ENCODE measurements around the gene OPRL1. TPM values are rescaled to one million over a fixed set of nuclear protein-coding genes. Genes with fewer than 3 reads are reported as not detected.

OPRL1 gene
- total RNA-seq, 1 donor from 2014 or later, result 1.4 TPM

DNA sequence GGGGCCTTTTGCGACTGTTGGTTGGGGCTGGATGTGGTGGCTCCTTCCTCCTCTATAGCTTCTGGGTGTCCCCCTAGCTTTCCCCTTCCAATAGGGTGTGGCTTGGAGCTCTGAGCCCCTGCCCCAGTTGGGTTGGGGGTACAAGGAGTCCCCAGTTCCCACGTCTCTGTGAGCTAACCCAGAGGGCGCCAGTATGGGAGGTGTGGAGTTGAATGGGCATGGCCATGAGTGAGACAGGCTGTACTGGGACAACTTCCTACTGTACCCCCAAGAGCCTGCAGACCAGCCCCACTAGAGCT lies 42.7 kb upstream of the OPRL1 start:
- ATAC-seq (ENCODE audit: low read depth), result no peak

DNA sequence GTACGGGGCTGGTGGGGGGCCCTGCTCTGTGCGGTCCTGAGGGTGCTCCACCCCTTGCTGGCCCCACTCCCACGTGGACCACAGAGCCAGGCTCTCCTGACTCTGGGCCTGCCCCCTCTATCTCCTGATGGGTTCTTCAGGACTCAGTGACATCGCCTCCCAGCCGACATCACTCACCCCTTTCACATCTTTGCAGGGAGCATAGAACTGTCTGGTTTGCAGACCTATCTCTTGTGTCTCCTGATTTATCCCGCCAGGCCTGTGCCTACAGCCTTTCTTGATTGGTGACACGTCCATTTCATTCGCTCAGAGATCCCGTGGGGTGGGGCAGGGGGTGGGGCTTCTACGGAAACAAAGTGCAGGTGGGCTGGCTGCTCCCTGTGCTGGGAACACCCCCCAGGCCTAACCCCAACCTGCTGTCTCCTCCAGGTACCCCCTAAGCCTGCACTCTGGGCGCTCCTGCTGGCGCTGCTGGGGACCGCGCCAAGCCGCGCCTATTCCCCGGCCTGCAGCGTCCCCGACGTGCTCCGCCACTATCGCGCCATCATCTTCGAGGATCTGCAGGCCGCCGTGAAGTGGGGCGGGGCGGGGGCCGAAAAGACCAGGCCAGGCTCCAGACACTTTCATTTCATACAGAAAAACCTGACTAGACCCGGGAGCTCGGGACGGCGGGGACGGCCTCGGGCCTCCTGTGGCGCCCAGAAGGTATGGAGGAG lies 42.2 kb upstream of the OPRL1 start:
- DNase-seq (no peak), ATAC-seq (ENCODE audit: low read depth) (no peak)
- intact Hi-C loops (cut with micrococcal nuclease), result loop anchor here (1.0 to 5.0 kb wide), 3 partner anchors 57 to 500 kb away; partner anchors contain the start of gene PTK6
- Mint-ChIP-seq H3K4me3 (peak overlapping the region; percentile 60), H3K36me3 (ENCODE audit: low read depth) (peaks cover 21% of the 10 kb centered on the region), H3K9me3 (no peaks in the 10 kb centered on the region), H3K4me1 (peaks cover 17% of the 10 kb centered on the region), H3K27ac (no peak overlapping the region), H3K27me3 (peaks cover 9% of the 10 kb centered on the region)
- CTCF ChIA-PET, result interaction anchor here (1.0 to 4.9 kb wide), 13 partner anchors 11 to 541 kb away, joined by 4 to 57 read pairs (median 11); partner anchors contain the start of genes LKAAEAR1, PRPF6, PTK6 and TCEA2
- TF ChIP-seq, protein P1, sequence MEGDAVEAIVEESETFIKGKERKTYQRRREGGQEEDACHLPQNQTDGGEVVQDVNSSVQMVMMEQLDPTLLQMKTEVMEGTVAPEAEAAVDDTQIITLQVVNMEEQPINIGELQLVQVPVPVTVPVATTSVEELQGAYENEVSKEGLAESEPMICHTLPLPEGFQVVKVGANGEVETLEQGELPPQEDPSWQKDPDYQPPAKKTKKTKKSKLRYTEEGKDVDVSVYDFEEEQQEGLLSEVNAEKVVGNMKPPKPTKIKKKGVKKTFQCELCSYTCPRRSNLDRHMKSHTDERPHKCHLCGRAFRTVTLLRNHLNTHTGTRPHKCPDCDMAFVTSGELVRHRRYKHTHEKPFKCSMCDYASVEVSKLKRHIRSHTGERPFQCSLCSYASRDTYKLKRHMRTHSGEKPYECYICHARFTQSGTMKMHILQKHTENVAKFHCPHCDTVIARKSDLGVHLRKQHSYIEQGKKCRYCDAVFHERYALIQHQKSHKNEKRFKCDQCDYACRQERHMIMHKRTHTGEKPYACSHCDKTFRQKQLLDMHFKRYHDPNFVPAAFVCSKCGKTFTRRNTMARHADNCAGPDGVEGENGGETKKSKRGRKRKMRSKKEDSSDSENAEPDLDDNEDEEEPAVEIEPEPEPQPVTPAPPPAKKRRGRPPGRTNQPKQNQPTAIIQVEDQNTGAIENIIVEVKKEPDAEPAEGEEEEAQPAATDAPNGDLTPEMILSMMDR (IDR thresholded peaks at IDR 0.05), result no peak
- POLR2A ChIA-PET, result interaction anchor here (0.6 to 3.4 kb wide), 3 partner anchors 40 to 81 kb away, joined by 4 to 18 read pairs (median 8); partner anchors contain the start of gene PRPF6

More for the DNA sequence above, 42.7 kb upstream of the OPRL1 start:
- peaks cover 26% of the 10 kb centered on the region for H3K36me3 Mint-ChIP-seq (ENCODE audit: low read depth)
- peaks cover 16% of the 10 kb centered on the region for H3K4me1 Mint-ChIP-seq
- H3K4me3 Mint-ChIP-seq, result no peak overlapping the region
- CTCF ChIA-PET, result interaction anchor here (4.1 to 4.9 kb wide), 2 partner anchors 57 to 83 kb away, joined by 18 to 57 read pairs; partner anchors contain the start of gene PRPF6
- POLR2A ChIA-PET, result interaction anchor here (3.4 kb wide), 1 partner anchor 56 kb away, joined by 18 read pairs; the partner anchor contains the start of gene PRPF6
- peaks cover 9% of the 10 kb centered on the region for H3K27me3 Mint-ChIP-seq
- no peak overlapping the region for H3K27ac Mint-ChIP-seq
- intact Hi-C loops (cut with micrococcal nuclease), result loop anchor here (5.0 kb wide), 2 partner anchors 65 to 500 kb away; partner anchors contain the start of gene PTK6
- H3K9me3 Mint-ChIP-seq, result no peaks in the 10 kb centered on the region
- TF ChIP-seq, protein P1 (IDR thresholded peaks at IDR 0.05), result no peak
- no peak for DNase-seq

DNA sequence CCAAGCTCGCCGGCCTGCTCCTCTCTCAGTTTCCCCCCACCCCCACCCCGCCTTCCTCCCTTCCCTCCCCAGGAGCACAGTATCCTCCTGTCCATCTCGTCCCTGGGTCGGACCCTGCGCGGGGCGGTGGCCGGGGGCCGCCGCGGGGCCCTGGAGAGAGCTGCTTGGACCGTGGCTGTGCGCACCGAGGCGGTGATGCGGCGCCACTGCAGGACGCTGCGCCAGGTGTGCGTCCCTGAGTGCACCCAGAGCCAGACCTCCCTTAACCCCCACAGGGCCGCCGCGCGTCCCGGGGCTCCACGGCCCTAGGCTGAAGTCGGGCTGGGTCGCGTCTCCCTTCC lies 41.7 kb upstream of the OPRL1 start:
- TF ChIP-seq, protein P1 (IDR thresholded peaks at IDR 0.05), result no peak
- H3K27me3 Mint-ChIP-seq, result peaks cover 9% of the 10 kb centered on the region
- H3K27ac Mint-ChIP-seq, result no peak overlapping the region
- intact Hi-C loops (cut with micrococcal nuclease), result loop anchor here (1.0 to 5.0 kb wide), 3 partner anchors 58 to 501 kb away; partner anchors contain the start of gene PTK6
- H3K9me3 Mint-ChIP-seq, result no peaks in the 10 kb centered on the region
- peaks cover 16% of the 10 kb centered on the region for H3K36me3 Mint-ChIP-seq (ENCODE audit: low read depth)
- H3K4me3 Mint-ChIP-seq, result peak overlapping the region; percentile 60
- POLR2A ChIA-PET, result interaction anchor here (0.5 to 3.4 kb wide), 8 partner anchors 10 to 421 kb away, joined by 3 to 18 read pairs (median 4); partner anchors contain the start of genes OPRL1, PRPF6 and RGS19
- ATAC-seq (ENCODE audit: low read depth) (peak; percentile 6), DNase-seq (no peak)
- H3K4me1 Mint-ChIP-seq, result peaks cover 17% of the 10 kb centered on the region
- CTCF ChIA-PET, result interaction anchor here (0.8 to 4.9 kb wide), 15 partner anchors 11 to 541 kb away, joined by 3 to 57 read pairs (median 11); partner anchors contain the start of genes LKAAEAR1, NPBWR2, PRPF6 and PTK6

DNA sequence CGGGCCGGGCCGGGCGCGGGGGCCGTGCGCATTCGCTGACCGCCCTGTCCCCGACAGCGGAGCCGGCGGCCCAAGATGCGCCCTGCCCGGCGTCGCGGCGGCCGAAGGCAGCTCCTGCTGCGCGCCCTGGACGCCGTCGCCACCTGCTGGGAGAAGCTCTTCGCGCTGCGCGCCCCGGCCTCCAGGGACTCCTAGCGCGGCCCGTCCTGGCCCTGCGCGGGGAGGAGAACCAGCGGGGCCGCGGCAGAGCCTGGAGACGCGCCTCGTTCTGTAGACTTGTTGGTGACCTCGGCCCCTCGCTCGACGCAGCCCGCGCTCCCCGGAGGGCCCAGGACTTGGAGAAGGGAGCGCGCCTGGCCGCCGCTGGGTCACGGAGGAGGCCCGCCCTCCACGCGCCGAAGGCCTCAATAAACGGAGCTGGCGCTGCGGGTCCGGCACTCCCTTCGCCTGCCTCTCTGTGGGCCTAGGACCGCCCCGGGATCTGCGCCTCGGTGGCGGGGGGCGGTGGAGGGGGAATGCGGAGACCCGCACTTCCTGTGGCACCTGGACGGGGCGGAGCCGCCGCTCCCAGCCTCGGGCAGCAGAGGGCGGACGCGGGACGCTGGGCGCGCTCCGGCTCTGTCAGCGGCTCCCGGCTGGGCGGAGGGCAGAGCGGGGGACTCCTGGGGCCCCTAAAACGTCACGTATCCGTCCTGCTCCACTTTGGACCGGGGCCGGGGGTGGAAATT lies 41.2 kb upstream of the OPRL1 start:
- Mint-ChIP-seq H3K9me3 (no peaks in the 10 kb centered on the region), H3K4me1 (peaks cover 17% of the 10 kb centered on the region), H3K36me3 (ENCODE audit: low read depth) (peaks cover 11% of the 10 kb centered on the region), H3K27me3 (peaks cover 9% of the 10 kb centered on the region), H3K4me3 (peak overlapping the region; percentile 73), H3K27ac (no peak overlapping the region)
- TF ChIP-seq, protein P1 (IDR thresholded peaks at IDR 0.05), result peak; percentile 17
- DNase-seq (peak; percentile 81), ATAC-seq (ENCODE audit: low read depth) (peak; percentile 89)
- ChIA-PET CTCF (interaction anchor here (0.8 to 4.9 kb wide), 18 partner anchors 12 to 542 kb away, joined by 3 to 57 read pairs (median 7); partner anchors contain the start of genes LKAAEAR1, NPBWR2, PRPF6 and PTK6), POLR2A (interaction anchor here (0.5 to 3.4 kb wide), 9 partner anchors 11 to 422 kb away, joined by 3 to 18 read pairs (median 4); partner anchors contain the start of genes OPRL1, PRPF6, RGS19 and SOX18)
- intact Hi-C loops (cut with micrococcal nuclease), result loop anchor here (1.0 to 5.0 kb wide), 7 partner anchors 19 to 501 kb away; partner anchors contain the start of gene PTK6

Data from activated B cell treated with CpG ODN at 0.5 μM for 24 hours (primary cell).